Esophagus squamous epithelium (tissue), 4 donors: Measurements from ENCODE around the gene ZNF765.

Experiments
- POLR2A ChIP-seq, 4 donors: fragments of 450-650 bp; IDR thresholded peaks; one replicate each; pipeline ENCODE4 v1.6.1; 2017; ENCODE audit warnings: antibody characterized with exemption in 4 of 4, mild to moderate bottlenecking in 4 of 4, moderate library complexity in 3 of 4
- TF ChIP-seq, protein P1 (sequence below), 6 experiments: fragments of 450-650 bp in 4 of 6; fragments of 200-600 bp in 2 of 6; sonication (generic) in 2 of 6; IDR thresholded peaks; one replicate each; pipeline ENCODE4 v1.5.1; 2016 to 2019; ENCODE audit warnings: antibody characterized with exemption in 6 of 6, mild to moderate bottlenecking in 4 of 6, moderate library complexity in 4 of 6

DNA sequence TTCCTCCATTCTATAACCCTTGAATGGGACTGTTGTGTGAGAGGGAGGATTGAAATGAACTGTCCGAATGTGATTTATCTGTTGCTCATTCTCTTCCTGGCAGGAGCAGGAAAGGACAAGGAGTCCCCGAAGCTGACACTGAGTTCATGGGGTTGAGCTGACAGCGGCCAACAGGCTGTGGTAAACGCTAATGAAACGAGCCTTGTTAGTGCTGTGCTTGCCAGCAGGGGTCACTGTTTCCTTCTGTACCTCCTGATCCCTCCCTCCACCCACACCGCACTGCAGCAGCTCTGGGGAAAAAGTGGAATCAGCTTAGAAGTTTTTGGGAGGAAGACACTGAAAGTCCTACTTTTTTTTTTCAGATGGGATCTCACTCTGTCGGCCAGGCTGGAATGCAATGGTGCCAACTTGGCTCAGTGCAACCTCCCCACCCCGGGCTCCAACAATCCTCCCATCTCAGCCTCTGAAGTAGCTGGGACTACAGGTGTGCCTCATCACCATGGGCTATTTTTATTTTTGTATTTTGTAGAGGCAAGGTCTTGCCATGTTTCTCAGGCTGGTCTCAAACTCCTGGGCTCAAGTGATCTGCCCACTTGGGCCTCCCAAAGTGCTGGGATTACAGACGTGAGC, 30.1 kb downstream of the ZNF765 start:
- TF ChIP-seq, protein P1, sequence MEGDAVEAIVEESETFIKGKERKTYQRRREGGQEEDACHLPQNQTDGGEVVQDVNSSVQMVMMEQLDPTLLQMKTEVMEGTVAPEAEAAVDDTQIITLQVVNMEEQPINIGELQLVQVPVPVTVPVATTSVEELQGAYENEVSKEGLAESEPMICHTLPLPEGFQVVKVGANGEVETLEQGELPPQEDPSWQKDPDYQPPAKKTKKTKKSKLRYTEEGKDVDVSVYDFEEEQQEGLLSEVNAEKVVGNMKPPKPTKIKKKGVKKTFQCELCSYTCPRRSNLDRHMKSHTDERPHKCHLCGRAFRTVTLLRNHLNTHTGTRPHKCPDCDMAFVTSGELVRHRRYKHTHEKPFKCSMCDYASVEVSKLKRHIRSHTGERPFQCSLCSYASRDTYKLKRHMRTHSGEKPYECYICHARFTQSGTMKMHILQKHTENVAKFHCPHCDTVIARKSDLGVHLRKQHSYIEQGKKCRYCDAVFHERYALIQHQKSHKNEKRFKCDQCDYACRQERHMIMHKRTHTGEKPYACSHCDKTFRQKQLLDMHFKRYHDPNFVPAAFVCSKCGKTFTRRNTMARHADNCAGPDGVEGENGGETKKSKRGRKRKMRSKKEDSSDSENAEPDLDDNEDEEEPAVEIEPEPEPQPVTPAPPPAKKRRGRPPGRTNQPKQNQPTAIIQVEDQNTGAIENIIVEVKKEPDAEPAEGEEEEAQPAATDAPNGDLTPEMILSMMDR (IDR thresholded peaks at IDR 0.05) = peak in 5 of 6 experiments; percentile 55 to 72 (median 59)
- no peak for TF ChIP-seq POLR2A (IDR thresholded peaks at IDR 0.05)
